Mesothelial cell of epicardium (in vitro differentiated cells): Measurements from ENCODE around the gene HS6ST3. TPM values are rescaled to one million over a fixed set of nuclear protein-coding genes. Genes with fewer than 3 reads are reported as not detected.

Experiments
- DNase-seq, 2 experiments: peaks; one replicate each; pipeline ENCODE4 v3.0.0; 2021; ENCODE audit warnings: low spot score in 2 of 2; ENCODE audit not compliant: unreplicated experiment in 2 of 2
- H3K27ac Mint-ChIP-seq: 2 replicates; pipeline ENCODE4 v1.8.0; 2021; ENCODE audit warnings: mixed read lengths
- H3K27me3 Mint-ChIP-seq: 2 replicates; pipeline ENCODE4 v1.8.0; 2021; ENCODE audit warnings: low read depth, mixed read lengths
- H3K36me3 Mint-ChIP-seq: 2 replicates; pipeline ENCODE4 v1.8.0; 2021; ENCODE audit warnings: mixed read lengths
- H3K4me1 Mint-ChIP-seq: 2 replicates; pipeline ENCODE4 v1.8.0; 2021; ENCODE audit warnings: mixed read lengths
- H3K4me3 Mint-ChIP-seq: 2 replicates; pipeline ENCODE4 v1.8.0; 2021; ENCODE audit warnings: mild to moderate bottlenecking, moderate library complexity, mixed read lengths
- H3K9me3 Mint-ChIP-seq: 2 replicates; pipeline ENCODE4 v1.8.0; 2021; ENCODE audit warnings: mixed read lengths
- CTCF ChIP-seq: fragments of 200-600 bp; sonication (generic); IDR thresholded peaks from one replicate; pipeline ENCODE4 v1.5.0; 2021; ENCODE audit warnings: antibody characterized with exemption; ENCODE audit not compliant: unreplicated experiment
- total RNA-seq: library from RNA; stranded (reverse); gene quantifications from 3 replicates; pipeline ENCODE4 v1.2.1, GENCODE V29; 2021

The HS6ST3 gene
- total RNA-seq, 1 donor from 2014 or later: 0.60 TPM

GRCh38 chr13:96379967-96380366 lies 290.1 kb downstream of the HS6ST3 start:
- no peaks in the 10 kb centered on the region for H3K36me3 Mint-ChIP-seq
- no peak for TF ChIP-seq CTCF
- no peak overlapping the region for H3K4me3 Mint-ChIP-seq
- H3K27me3 Mint-ChIP-seq: peaks cover 3% of the 10 kb centered on the region
- no peak overlapping the region for H3K27ac Mint-ChIP-seq
- no peaks in the 10 kb centered on the region for H3K9me3 Mint-ChIP-seq
- no peak for DNase-seq
- H3K4me1 Mint-ChIP-seq: no peaks in the 10 kb centered on the region

- DNase-seq: no peak
- Mint-ChIP-seq H3K9me3 (no peaks in the 10 kb centered on the region), H3K36me3 (no peaks in the 10 kb centered on the region), H3K4me3 (no peak overlapping the region), H3K4me1 (no peaks in the 10 kb centered on the region), H3K27me3 (no peaks in the 10 kb centered on the region), H3K27ac (no peak overlapping the region)
- no peak for TF ChIP-seq CTCF
Observed at GRCh38 chr13:96381681-96382080, 291.8 kb downstream of the HS6ST3 start.

- Mint-ChIP-seq H3K36me3 (no peaks in the 10 kb centered on the region), H3K4me1 (no peaks in the 10 kb centered on the region), H3K27me3 (peaks cover 1% of the 10 kb centered on the region), H3K9me3 (no peaks in the 10 kb centered on the region), H3K27ac (no peak overlapping the region), H3K4me3 (no peak overlapping the region)
- DNase-seq: no peak
- TF ChIP-seq CTCF: no peak
Observed at GRCh38 chr13:96388598-96388997, 298.7 kb downstream of the HS6ST3 start.

DNA sequence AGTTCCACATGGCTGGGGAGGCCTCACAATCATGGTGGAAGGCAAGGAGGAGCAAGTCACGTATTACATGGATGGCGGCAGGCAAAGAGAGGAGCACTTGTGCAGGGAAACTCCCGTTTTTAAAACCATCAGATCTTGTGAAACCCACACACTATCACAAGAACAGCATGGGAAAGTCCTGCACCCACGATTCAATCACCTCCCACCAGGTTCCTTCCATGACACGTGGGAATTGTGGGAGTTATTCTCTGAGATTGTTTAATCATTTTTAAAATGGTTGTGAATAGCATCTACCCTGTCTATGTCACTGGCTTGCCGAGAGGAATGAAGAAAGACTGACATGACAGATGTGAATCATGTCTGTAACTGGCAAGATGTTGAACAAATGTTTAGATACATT lies 301.7 kb downstream of the HS6ST3 start:
- H3K27me3 Mint-ChIP-seq: peaks cover 1% of the 10 kb centered on the region
- no peak for TF ChIP-seq CTCF
- H3K9me3 Mint-ChIP-seq: no peaks in the 10 kb centered on the region

DNA sequence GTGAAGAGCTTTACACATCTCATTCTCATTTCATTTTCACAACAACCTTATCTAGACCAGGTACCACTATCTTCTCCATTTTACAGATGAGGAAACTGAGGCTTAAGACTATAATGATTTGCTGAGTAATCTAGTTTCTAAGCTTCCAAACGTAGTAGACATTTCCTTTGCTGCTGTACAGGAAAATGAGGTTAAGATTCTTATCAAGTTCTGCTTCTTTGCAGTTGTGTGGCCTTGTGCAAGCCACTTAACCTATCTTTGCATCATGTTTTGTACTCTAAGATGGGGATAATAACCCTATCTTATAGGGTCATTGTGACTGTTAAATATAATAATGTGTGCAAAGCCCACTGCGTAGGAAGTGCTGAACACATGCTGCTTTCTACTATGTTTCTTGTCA lies 307.9 kb downstream of the HS6ST3 start:
- Mint-ChIP-seq H3K4me1 (no peaks in the 10 kb centered on the region), H3K27ac (no peak overlapping the region), H3K4me3 (no peak overlapping the region), H3K36me3 (no peaks in the 10 kb centered on the region), H3K27me3 (peaks cover 3% of the 10 kb centered on the region), H3K9me3 (no peaks in the 10 kb centered on the region)
- no peak for DNase-seq
- TF ChIP-seq CTCF: no peak

More for the DNA sequence above, 301.7 kb downstream of the HS6ST3 start:
- Mint-ChIP-seq H3K4me3 (no peak overlapping the region), H3K4me1 (no peaks in the 10 kb centered on the region), H3K36me3 (no peaks in the 10 kb centered on the region), H3K27ac (no peak overlapping the region)
- no peak for DNase-seq

DNA sequence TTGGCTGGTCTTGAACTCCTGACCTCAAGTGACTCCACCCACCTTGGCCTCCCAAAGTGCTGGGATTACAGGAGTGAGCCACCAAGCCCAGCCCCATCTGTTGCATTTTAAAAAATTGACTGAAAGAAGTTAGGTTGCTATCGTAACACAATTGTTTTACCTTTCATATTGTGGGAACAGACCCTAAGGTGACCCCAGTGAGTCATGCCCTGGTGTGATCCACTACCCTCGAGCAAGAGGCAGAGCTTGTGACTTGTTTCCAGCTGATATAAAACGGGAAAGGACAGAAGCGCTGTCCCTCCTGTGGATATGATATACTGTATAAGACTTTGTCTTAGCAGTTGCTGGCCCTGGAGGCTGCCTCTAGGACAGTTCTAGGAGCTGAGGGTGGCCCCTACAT lies 308.6 kb downstream of the HS6ST3 start:
- Mint-ChIP-seq H3K27ac (no peak overlapping the region), H3K9me3 (no peaks in the 10 kb centered on the region), H3K36me3 (no peaks in the 10 kb centered on the region), H3K4me3 (no peak overlapping the region), H3K4me1 (no peaks in the 10 kb centered on the region), H3K27me3 (peaks cover 3% of the 10 kb centered on the region)
- DNase-seq: no peak
- TF ChIP-seq CTCF: no peak
